ENCODE measurements around the gene HOXC4. TPM values are rescaled to one million over a fixed set of nuclear protein-coding genes. Genes with fewer than 3 reads are reported as not detected.

HOXC4 gene
- total RNA-seq, 1 experiment from 2014 or later, result not detected

DNA sequence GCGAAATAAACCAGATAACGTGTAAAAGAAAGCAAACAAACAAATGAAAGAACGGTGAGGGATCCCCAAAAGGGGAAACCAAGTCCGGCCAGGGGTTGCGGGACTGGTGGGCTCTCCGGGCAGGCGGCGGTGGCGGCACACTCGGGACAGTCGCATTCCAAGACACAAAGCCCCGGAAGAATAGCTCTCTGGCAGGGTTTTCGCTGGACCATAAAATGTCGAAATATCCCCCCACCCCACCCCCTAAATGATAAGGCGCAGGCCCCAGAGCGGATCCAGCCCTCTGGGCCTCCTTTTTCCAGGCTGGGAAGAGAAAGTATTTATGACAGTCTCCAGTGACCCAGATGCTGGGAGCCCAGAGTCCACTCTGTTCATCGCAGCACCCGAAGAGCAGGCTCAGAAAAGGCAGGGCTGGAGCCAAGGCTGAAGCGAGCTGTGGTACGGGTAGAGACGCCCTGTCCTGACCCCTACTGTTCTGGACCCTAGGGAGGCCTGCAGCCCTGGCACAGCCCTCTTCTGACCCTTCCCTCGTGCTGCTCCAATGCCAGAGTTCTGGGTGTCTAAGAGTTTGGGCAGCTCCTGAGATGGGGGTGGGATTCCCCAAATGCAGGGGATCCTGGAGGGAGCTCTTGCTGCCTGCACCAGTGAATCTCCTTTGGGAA, 46.9 kb upstream of the HOXC4 start:
- Mint-ChIP-seq H3K4me1 (peaks cover 7 to 32% of the 10 kb centered on the region in 2 experiments), H3K36me3 (ENCODE audit: insufficient read depth in 1 of 3, low read depth in 3 of 3) (no peaks in the 10 kb centered on the region), H3K9me3 (peaks cover 4 to 8% of the 10 kb centered on the region in 2 experiments; a peak in 3 of 5 replicates), H3K27ac (no peak overlapping the region; a peak in 1 of 7 replicates), H3K27me3 (ENCODE audit: low read depth) (peaks cover 100% of the 10 kb centered on the region), H3K4me3 (no peak overlapping the region)
- H2BK15ac ChIP-seq (ENCODE audit: low read depth, low read length), result no peak overlapping the region
- no peak overlapping the region for H3K14ac ChIP-seq (ENCODE audit: insufficient read depth, low read length)
- H3K27me3 ChIP-seq (ENCODE audit: insufficient read depth, low read length), result peaks cover 96% of the 10 kb centered on the region
- H2AK5ac ChIP-seq (ENCODE audit: insufficient read length, low read length), result no peak overlapping the region
- H3K79me1 ChIP-seq (ENCODE audit: insufficient read depth, low read depth, low read length, poor library complexity, severe bottlenecking), result no peaks in the 10 kb centered on the region
- H3K4me1 ChIP-seq (ENCODE audit: insufficient read depth, low read length), result no peaks in the 10 kb centered on the region
- no peak overlapping the region for H3T11ph ChIP-seq (ENCODE audit: low read length)
- no peak overlapping the region for H4K5ac ChIP-seq (ENCODE audit: insufficient read length, low read depth, low read length)
- no peaks in the 10 kb centered on the region for H3K9me3 ChIP-seq (ENCODE audit: control insufficient read depth, low read depth, low read length)
- no peak overlapping the region for H4K8ac ChIP-seq (replicated peaks; ENCODE audit: insufficient read length, low read depth, low read length)
- no peaks in the 10 kb centered on the region for H4K20me1 ChIP-seq (ENCODE audit: control insufficient read depth, insufficient read depth, insufficient read length)
- no peak overlapping the region for H3K9ac ChIP-seq (ENCODE audit: extremely low read depth, insufficient read length, low read length)
- H3K4ac ChIP-seq (ENCODE audit: low read depth, low read length), result no peak overlapping the region
- no peak overlapping the region for H2BK120ac ChIP-seq (ENCODE audit: low read depth, low read length, poor library complexity, severe bottlenecking)
- no peak overlapping the region for H3K4me2 ChIP-seq (ENCODE audit: insufficient read depth, insufficient read length, low read length)
- no peak overlapping the region for H4K91ac ChIP-seq (ENCODE audit: insufficient read length, low read depth, low read length)
- H2AFZ ChIP-seq (ENCODE audit: low read length), result no peak overlapping the region
- H3K27ac ChIP-seq (ENCODE audit: insufficient read length, low read depth, low read length), result no peak overlapping the region
- H3K18ac ChIP-seq (ENCODE audit: insufficient read length, low read depth, low read length), result no peak overlapping the region
- no peak overlapping the region for H2BK20ac ChIP-seq (ENCODE audit: low read depth, low read length, poor library complexity, severe bottlenecking)
- no peaks in the 10 kb centered on the region for H3K23me2 ChIP-seq (ENCODE audit: insufficient read length, low read depth, low read length, poor library complexity, severe bottlenecking)
- no peak overlapping the region for H3K23ac ChIP-seq (ENCODE audit: insufficient read length, low read depth, low read length)
- no peak overlapping the region for H2BK5ac ChIP-seq (ENCODE audit: insufficient read length, low read length)
- no peak overlapping the region for H3K56ac ChIP-seq (ENCODE audit: insufficient read length, low read depth, low read length)
- no peak overlapping the region for H2BK12ac ChIP-seq (ENCODE audit: insufficient read length, low read depth, low read length)
- H3K79me2 ChIP-seq (ENCODE audit: insufficient read depth, low read length), result no peaks in the 10 kb centered on the region
- DNase-seq, result no peak
- WGBS (ENCODE audit: extremely low coverage, insufficient read length, low lambda C conversion rate), result no CpG with 5 or more reads among the region's 22 CpGs
- TF ChIP-seq, protein P1, sequence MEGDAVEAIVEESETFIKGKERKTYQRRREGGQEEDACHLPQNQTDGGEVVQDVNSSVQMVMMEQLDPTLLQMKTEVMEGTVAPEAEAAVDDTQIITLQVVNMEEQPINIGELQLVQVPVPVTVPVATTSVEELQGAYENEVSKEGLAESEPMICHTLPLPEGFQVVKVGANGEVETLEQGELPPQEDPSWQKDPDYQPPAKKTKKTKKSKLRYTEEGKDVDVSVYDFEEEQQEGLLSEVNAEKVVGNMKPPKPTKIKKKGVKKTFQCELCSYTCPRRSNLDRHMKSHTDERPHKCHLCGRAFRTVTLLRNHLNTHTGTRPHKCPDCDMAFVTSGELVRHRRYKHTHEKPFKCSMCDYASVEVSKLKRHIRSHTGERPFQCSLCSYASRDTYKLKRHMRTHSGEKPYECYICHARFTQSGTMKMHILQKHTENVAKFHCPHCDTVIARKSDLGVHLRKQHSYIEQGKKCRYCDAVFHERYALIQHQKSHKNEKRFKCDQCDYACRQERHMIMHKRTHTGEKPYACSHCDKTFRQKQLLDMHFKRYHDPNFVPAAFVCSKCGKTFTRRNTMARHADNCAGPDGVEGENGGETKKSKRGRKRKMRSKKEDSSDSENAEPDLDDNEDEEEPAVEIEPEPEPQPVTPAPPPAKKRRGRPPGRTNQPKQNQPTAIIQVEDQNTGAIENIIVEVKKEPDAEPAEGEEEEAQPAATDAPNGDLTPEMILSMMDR (conservative IDR thresholded peaks at IDR 0.05), result no peak

Measured in H9 (cell line).